ENCODE measurements around the gene PPIF.

DNA sequence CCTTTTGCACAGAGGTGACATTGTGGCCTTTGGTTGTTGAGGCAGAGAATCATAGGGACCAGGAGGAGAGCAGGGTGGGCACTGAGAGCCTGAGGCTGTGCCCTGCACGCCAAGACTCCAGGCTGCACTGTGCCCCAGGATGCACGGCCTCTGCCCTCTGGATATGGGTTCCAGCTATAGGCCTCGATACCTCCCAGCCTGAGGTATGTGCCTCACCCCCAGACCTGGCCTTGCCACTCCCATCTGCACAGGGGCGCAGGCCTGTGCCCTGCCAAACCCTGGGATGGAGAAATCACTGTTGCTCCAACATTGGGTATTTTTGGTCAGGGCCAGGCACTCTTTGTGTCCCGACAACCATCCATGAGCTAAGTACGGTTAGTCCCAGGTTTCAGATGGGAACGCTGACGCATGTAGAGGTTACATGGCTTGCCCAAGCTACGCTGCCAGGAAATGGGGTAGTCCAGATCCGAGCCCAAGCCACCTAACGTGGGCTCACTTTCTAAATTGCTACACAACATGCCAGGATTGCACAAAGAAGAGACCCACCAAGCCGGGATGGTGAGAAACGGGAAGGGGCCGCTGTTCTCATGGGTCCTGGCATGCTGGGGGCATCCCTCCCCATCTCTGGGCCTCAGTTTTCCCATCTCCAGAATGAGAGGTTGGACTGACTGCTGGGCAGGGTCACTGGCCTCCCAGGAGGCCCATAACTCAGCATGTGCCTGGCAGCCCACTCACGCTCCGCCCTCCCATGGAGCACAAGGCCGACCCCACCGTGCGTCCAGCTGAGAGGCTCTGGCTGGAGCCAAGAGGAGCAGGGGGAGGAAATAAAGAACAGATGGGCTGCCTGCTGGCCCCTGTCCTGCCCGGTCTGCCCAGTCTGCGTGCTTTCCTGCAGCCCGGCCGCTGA is 54.0 kb downstream of the PPIF start:
- TF ChIP-seq, protein P1, sequence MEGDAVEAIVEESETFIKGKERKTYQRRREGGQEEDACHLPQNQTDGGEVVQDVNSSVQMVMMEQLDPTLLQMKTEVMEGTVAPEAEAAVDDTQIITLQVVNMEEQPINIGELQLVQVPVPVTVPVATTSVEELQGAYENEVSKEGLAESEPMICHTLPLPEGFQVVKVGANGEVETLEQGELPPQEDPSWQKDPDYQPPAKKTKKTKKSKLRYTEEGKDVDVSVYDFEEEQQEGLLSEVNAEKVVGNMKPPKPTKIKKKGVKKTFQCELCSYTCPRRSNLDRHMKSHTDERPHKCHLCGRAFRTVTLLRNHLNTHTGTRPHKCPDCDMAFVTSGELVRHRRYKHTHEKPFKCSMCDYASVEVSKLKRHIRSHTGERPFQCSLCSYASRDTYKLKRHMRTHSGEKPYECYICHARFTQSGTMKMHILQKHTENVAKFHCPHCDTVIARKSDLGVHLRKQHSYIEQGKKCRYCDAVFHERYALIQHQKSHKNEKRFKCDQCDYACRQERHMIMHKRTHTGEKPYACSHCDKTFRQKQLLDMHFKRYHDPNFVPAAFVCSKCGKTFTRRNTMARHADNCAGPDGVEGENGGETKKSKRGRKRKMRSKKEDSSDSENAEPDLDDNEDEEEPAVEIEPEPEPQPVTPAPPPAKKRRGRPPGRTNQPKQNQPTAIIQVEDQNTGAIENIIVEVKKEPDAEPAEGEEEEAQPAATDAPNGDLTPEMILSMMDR (optimal IDR thresholded peaks at IDR 0.05 in 1 of 3, IDR thresholded peaks at IDR 0.05 in 1 of 3, conservative IDR thresholded peaks at IDR 0.05 in 1 of 3; ENCODE audit: extremely low read depth in 1 of 3, insufficient read depth in 2 of 3, low read length in 3 of 3) = no peak
- no peak for TF ChIP-seq EZH2 (IDR thresholded peaks at IDR 0.05; ENCODE audit: low read length)

Measured in keratinocyte (primary cell).